ENCODE measurements around the gene SP3. TPM values are rescaled to one million over a fixed set of nuclear protein-coding genes. Genes with fewer than 3 reads are reported as not detected.
"Not testable (repeated sequence)": the region's sequence is repeated elsewhere in the genome, so short reads cannot be mapped to it uniquely, and the experiment has no call there.

SP3 gene
- total RNA-seq, 1 donor from 2014 or later = 41.2 TPM

- no peak overlapping the region for H3K4me3 ChIP-seq (ENCODE audit: low read depth, low read length)
- TF ChIP-seq CTCF (conservative IDR thresholded peaks at IDR 0.05; ENCODE audit: low read depth, low read length) = no peak
- DNase-seq (ENCODE audit: low read depth) = no peak
Measured at GRCh38 chr2:173891315-173892037, 73.7 kb downstream of the SP3 start.

GRCh38 chr2:173889464-173889863 lies 75.7 kb downstream of the SP3 start:
- not testable (repeated sequence) for H3K4me3 ChIP-seq (ENCODE audit: low read depth, low read length); DNase-seq (ENCODE audit: low read depth)

- H3K4me3 ChIP-seq (ENCODE audit: low read depth, low read length) = no peak overlapping the region
- no peak for TF ChIP-seq CTCF (conservative IDR thresholded peaks at IDR 0.05; ENCODE audit: low read depth, low read length)
- DNase-seq (ENCODE audit: low read depth) = no peak
Measured at GRCh38 chr2:173886613-173887012, 78.6 kb downstream of the SP3 start.

GRCh38 chr2:173884025-173884802 lies 81.0 kb downstream of the SP3 start:
- H3K4me3 ChIP-seq (ENCODE audit: low read depth, low read length) = no peak overlapping the region
- TF ChIP-seq CTCF (conservative IDR thresholded peaks at IDR 0.05; ENCODE audit: low read depth, low read length) = peak; percentile 79
- no peak for DNase-seq (ENCODE audit: low read depth)

- no peak for TF ChIP-seq CTCF (conservative IDR thresholded peaks at IDR 0.05; ENCODE audit: low read depth, low read length)
- H3K4me3 ChIP-seq (ENCODE audit: low read depth, low read length) = no peak overlapping the region
- DNase-seq (ENCODE audit: low read depth) = no peak
Measured at GRCh38 chr2:173881886-173882285, 83.3 kb downstream of the SP3 start.

GRCh38 chr2:173881461-173881860 lies 83.7 kb downstream of the SP3 start:
- DNase-seq (ENCODE audit: low read depth) = no peak
- H3K4me3 ChIP-seq (ENCODE audit: low read depth, low read length) = no peak overlapping the region
- no peak for TF ChIP-seq CTCF (conservative IDR thresholded peaks at IDR 0.05; ENCODE audit: low read depth, low read length)

- no peak for TF ChIP-seq CTCF (conservative IDR thresholded peaks at IDR 0.05; ENCODE audit: low read depth, low read length)
- no peak for DNase-seq (ENCODE audit: low read depth)
Measured at GRCh38 chr2:173880561-173880960, 84.6 kb downstream of the SP3 start.

More at GRCh38 chr2:173880561-173880960, 84.6 kb downstream of the SP3 start:
- H3K4me3 ChIP-seq (ENCODE audit: low read depth, low read length) = no peak overlapping the region

Measured in epithelial cell of proximal tubule (primary cell).